ENCODE data around the gene DCC. TPM values are rescaled to one million over a fixed set of nuclear protein-coding genes. Genes with fewer than 3 reads are reported as not detected.

Gene DCC
- total and polyA plus RNA-seq, 2 of the 8 experiments (the other 6 are each of a cell fraction or from before 2014, with no cell fraction given), result 0.14 to 1.4 TPM

DNA sequence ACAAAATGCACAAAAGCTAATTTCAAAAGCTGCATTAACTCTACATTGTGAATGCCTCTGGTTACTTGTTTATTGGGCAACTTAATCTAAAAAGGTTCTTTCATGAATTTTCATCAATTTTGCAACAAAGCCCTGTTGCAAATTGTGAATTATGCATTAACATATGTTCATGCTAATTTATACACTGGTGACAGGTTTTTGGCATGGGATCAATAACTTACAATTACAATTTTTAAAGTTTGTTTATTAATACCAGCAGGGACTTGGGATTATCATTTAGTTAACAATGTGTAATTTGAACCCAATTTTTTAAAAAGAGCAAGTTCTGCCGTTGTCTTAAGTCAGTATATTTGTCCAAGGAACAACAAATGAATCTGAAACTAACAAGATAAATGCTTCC lies 183.6 kb downstream of the DCC start (continued):
- TF ChIP-seq, protein P1, sequence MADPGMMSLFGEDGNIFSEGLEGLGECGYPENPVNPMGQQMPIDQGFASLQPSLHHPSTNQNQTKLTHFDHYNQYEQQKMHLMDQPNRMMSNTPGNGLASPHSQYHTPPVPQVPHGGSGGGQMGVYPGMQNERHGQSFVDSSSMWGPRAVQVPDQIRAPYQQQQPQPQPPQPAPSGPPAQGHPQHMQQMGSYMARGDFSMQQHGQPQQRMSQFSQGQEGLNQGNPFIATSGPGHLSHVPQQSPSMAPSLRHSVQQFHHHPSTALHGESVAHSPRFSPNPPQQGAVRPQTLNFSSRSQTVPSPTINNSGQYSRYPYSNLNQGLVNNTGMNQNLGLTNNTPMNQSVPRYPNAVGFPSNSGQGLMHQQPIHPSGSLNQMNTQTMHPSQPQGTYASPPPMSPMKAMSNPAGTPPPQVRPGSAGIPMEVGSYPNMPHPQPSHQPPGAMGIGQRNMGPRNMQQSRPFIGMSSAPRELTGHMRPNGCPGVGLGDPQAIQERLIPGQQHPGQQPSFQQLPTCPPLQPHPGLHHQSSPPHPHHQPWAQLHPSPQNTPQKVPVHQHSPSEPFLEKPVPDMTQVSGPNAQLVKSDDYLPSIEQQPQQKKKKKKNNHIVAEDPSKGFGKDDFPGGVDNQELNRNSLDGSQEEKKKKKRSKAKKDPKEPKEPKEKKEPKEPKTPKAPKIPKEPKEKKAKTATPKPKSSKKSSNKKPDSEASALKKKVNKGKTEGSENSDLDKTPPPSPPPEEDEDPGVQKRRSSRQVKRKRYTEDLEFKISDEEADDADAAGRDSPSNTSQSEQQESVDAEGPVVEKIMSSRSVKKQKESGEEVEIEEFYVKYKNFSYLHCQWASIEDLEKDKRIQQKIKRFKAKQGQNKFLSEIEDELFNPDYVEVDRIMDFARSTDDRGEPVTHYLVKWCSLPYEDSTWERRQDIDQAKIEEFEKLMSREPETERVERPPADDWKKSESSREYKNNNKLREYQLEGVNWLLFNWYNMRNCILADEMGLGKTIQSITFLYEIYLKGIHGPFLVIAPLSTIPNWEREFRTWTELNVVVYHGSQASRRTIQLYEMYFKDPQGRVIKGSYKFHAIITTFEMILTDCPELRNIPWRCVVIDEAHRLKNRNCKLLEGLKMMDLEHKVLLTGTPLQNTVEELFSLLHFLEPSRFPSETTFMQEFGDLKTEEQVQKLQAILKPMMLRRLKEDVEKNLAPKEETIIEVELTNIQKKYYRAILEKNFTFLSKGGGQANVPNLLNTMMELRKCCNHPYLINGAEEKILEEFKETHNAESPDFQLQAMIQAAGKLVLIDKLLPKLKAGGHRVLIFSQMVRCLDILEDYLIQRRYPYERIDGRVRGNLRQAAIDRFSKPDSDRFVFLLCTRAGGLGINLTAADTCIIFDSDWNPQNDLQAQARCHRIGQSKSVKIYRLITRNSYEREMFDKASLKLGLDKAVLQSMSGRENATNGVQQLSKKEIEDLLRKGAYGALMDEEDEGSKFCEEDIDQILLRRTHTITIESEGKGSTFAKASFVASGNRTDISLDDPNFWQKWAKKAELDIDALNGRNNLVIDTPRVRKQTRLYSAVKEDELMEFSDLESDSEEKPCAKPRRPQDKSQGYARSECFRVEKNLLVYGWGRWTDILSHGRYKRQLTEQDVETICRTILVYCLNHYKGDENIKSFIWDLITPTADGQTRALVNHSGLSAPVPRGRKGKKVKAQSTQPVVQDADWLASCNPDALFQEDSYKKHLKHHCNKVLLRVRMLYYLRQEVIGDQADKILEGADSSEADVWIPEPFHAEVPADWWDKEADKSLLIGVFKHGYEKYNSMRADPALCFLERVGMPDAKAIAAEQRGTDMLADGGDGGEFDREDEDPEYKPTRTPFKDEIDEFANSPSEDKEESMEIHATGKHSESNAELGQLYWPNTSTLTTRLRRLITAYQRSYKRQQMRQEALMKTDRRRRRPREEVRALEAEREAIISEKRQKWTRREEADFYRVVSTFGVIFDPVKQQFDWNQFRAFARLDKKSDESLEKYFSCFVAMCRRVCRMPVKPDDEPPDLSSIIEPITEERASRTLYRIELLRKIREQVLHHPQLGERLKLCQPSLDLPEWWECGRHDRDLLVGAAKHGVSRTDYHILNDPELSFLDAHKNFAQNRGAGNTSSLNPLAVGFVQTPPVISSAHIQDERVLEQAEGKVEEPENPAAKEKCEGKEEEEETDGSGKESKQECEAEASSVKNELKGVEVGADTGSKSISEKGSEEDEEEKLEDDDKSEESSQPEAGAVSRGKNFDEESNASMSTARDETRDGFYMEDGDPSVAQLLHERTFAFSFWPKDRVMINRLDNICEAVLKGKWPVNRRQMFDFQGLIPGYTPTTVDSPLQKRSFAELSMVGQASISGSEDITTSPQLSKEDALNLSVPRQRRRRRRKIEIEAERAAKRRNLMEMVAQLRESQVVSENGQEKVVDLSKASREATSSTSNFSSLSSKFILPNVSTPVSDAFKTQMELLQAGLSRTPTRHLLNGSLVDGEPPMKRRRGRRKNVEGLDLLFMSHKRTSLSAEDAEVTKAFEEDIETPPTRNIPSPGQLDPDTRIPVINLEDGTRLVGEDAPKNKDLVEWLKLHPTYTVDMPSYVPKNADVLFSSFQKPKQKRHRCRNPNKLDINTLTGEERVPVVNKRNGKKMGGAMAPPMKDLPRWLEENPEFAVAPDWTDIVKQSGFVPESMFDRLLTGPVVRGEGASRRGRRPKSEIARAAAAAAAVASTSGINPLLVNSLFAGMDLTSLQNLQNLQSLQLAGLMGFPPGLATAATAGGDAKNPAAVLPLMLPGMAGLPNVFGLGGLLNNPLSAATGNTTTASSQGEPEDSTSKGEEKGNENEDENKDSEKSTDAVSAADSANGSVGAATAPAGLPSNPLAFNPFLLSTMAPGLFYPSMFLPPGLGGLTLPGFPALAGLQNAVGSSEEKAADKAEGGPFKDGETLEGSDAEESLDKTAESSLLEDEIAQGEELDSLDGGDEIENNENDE (IDR thresholded peaks at IDR 0.05; ENCODE audit: insufficient replicate concordance, low read length), result no peak
- no peak for TF ChIP-seq TAF1 (IDR thresholded peaks at IDR 0.05; ENCODE audit: low read depth, low read length)
- TF ChIP-seq MAX (IDR thresholded peaks at IDR 0.05), result no peak
- TF ChIP-seq SP2 (IDR thresholded peaks at IDR 0.05; ENCODE audit: low read length), result no peak

Data from H1 (cell line).